SK-N-SH treated with all-trans-retinoic acid at 6 μM for 48 hours (cell line): ENCODE results near the gene ROBO1.

ENCODE experiments used
- ATAC-seq: fragments of 200-7000 bp; cut with Tn5 transposase; 3 replicates; pipeline ENCODE4 v1.9.1; 2020; ENCODE audit warnings: mild to moderate bottlenecking, moderate library complexity
- ARNTL ChIP-seq: fragments of 450-650 bp; formaldehyde crosslinking; IDR thresholded peaks from 2 replicates; pipeline ENCODE4 v1.5.0; 2020; ENCODE audit warnings: low read depth, mild to moderate bottlenecking, moderate library complexity, borderline replicate concordance
- BACH2 ChIP-seq: fragments of 250-450 bp; sonication (Bioruptor Pico); IDR thresholded peaks from 2 replicates; pipeline ENCODE4 v1.9.0; 2021; ENCODE audit warnings: mild to moderate bottlenecking, borderline replicate concordance
- CREB5 ChIP-seq: fragments of 250-450 bp; sonication (Bioruptor Pico); IDR thresholded peaks from 2 replicates; pipeline ENCODE4 v1.5.1; 2020; ENCODE audit warnings: low read depth, mild to moderate bottlenecking, moderate library complexity
- CSDC2 ChIP-seq: fragments of 250-450 bp; sonication (Bioruptor Pico); IDR thresholded peaks from 2 replicates; pipeline ENCODE4 v1.5.0; 2020; ENCODE audit warnings: mild to moderate bottlenecking, moderate library complexity
- ESRRG ChIP-seq: fragments of 250-450 bp; sonication (Bioruptor Pico); IDR thresholded peaks from 2 replicates; pipeline ENCODE4 v1.6.1; 2021; ENCODE audit warnings: mild to moderate bottlenecking
- GLIS3 ChIP-seq: fragments of 250-450 bp; sonication (Bioruptor Pico); IDR thresholded peaks from 2 replicates; pipeline ENCODE4 v1.5.0; 2020; ENCODE audit warnings: mild to moderate bottlenecking, moderate library complexity
- ISL1 ChIP-seq: fragments of 250-450 bp; sonication (Bioruptor Pico); IDR thresholded peaks from 2 replicates; pipeline ENCODE4 v2.1.2; 2022; ENCODE audit warnings: mild to moderate bottlenecking, moderate library complexity
- OSR1 ChIP-seq: fragments of 250-450 bp; sonication (Bioruptor Pico); IDR thresholded peaks from 2 replicates; pipeline ENCODE4 v1.8.0; 2022; ENCODE audit warnings: moderate library complexity, mild to moderate bottlenecking, inconsistent platforms
- PPARA ChIP-seq: fragments of 250-450 bp; sonication (Bioruptor Pico); IDR thresholded peaks from 2 replicates; pipeline ENCODE4 v1.5.0; 2020; ENCODE audit warnings: mild to moderate bottlenecking, borderline replicate concordance
- RARB ChIP-seq: fragments of 250-450 bp; sonication (Bioruptor Pico); IDR thresholded peaks from 2 replicates; pipeline ENCODE4 v1.8.0; 2021; ENCODE audit warnings: mild to moderate bottlenecking, moderate library complexity
- SNAI2 ChIP-seq: fragments of 250-450 bp; sonication (Bioruptor Pico); IDR thresholded peaks from 2 replicates; pipeline ENCODE4 v1.5.0; 2020; ENCODE audit warnings: mild to moderate bottlenecking, moderate library complexity
- ZFP3 ChIP-seq: fragments of 250-450 bp; sonication (Bioruptor Pico); IDR thresholded peaks from 2 replicates; pipeline ENCODE4 v1.5.0; 2020; ENCODE audit warnings: mild to moderate bottlenecking, moderate library complexity
- ZFP30 ChIP-seq: fragments of 450-650 bp; formaldehyde crosslinking; IDR thresholded peaks from 2 replicates; pipeline ENCODE4 v1.5.0; 2022; ENCODE audit warnings: mild to moderate bottlenecking, moderate library complexity
- ZNF70 ChIP-seq: fragments of 450-650 bp; formaldehyde crosslinking; IDR thresholded peaks from 2 replicates; pipeline ENCODE4 v1.5.0; 2020; ENCODE audit warnings: mild to moderate bottlenecking, moderate library complexity
- ZNF8 ChIP-seq: fragments of 450-650 bp; formaldehyde crosslinking; IDR thresholded peaks from 2 replicates; pipeline ENCODE4 v1.5.0; 2020; ENCODE audit warnings: mild to moderate bottlenecking, moderate library complexity
- TF ChIP-seq, protein P1 (sequence below): fragments of 250-450 bp; sonication (Bioruptor Pico); IDR thresholded peaks from 2 replicates; pipeline ENCODE4 v1.5.1; 2021; ENCODE audit warnings: mild to moderate bottlenecking, moderate library complexity
- TF ChIP-seq, protein P2 (sequence below): fragments of 250-450 bp; sonication (Bioruptor Pico); IDR thresholded peaks from 2 replicates; pipeline ENCODE4 v1.8.0; 2021; ENCODE audit warnings: low read depth, mild to moderate bottlenecking, moderate library complexity, borderline replicate concordance
- TF ChIP-seq, protein P3 (sequence below): fragments of 250-450 bp; sonication (Bioruptor Pico); IDR thresholded peaks from 2 replicates; pipeline ENCODE4 v1.5.0; 2020; ENCODE audit warnings: mild to moderate bottlenecking, moderate library complexity
- TF ChIP-seq, protein P4 (sequence below): fragments of 250-450 bp; sonication (Bioruptor Pico); IDR thresholded peaks from 2 replicates; pipeline ENCODE4 v1.8.0; 2020; ENCODE audit warnings: mild to moderate bottlenecking, moderate library complexity, borderline replicate concordance

The ROBO1 gene

GRCh38 chr3:79263423-79263822 lies 504.4 kb downstream of the ROBO1 start:
- TF ChIP-seq OSR1 (CRISPR knock-in tag) (no peak), ZFP3 (CRISPR knock-in tag) (no peak), ARNTL (CRISPR knock-in tag) (no peak), SNAI2 (CRISPR knock-in tag) (no peak), RARB (CRISPR knock-in tag) (no peak), PPARA (CRISPR knock-in tag) (no peak), BACH2 (CRISPR knock-in tag) (no peak), ISL1 (CRISPR knock-in tag) (no peak), ZNF8 (CRISPR knock-in tag) (no peak), ZFP30 (CRISPR knock-in tag) (no peak), CREB5 (CRISPR knock-in tag) (no peak), ZNF70 (CRISPR knock-in tag) (no peak), GLIS3 (CRISPR knock-in tag) (no peak)
- TF ChIP-seq, protein P1, sequence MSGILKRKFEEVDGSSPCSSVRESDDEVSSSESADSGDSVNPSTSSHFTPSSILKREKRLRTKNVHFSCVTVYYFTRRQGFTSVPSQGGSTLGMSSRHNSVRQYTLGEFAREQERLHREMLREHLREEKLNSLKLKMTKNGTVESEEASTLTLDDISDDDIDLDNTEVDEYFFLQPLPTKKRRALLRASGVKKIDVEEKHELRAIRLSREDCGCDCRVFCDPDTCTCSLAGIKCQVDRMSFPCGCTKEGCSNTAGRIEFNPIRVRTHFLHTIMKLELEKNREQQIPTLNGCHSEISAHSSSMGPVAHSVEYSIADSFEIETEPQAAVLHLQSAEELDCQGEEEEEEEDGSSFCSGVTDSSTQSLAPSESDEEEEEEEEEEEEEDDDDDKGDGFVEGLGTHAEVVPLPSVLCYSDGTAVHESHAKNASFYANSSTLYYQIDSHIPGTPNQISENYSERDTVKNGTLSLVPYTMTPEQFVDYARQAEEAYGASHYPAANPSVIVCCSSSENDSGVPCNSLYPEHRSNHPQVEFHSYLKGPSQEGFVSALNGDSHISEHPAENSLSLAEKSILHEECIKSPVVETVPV (CRISPR knock-in tag) = no peak
- TF ChIP-seq, protein P2, sequence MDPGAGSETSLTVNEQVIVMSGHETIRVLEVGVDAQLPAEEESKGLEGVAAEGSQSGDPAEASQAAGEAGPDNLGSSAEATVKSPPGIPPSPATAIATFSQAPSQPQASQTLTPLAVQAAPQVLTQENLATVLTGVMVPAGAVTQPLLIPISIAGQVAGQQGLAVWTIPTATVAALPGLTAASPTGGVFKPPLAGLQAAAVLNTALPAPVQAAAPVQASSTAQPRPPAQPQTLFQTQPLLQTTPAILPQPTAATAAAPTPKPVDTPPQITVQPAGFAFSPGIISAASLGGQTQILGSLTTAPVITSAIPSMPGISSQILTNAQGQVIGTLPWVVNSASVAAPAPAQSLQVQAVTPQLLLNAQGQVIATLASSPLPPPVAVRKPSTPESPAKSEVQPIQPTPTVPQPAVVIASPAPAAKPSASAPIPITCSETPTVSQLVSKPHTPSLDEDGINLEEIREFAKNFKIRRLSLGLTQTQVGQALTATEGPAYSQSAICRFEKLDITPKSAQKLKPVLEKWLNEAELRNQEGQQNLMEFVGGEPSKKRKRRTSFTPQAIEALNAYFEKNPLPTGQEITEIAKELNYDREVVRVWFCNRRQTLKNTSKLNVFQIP (CRISPR knock-in tag) = no peak
- TF ChIP-seq, protein P3, sequence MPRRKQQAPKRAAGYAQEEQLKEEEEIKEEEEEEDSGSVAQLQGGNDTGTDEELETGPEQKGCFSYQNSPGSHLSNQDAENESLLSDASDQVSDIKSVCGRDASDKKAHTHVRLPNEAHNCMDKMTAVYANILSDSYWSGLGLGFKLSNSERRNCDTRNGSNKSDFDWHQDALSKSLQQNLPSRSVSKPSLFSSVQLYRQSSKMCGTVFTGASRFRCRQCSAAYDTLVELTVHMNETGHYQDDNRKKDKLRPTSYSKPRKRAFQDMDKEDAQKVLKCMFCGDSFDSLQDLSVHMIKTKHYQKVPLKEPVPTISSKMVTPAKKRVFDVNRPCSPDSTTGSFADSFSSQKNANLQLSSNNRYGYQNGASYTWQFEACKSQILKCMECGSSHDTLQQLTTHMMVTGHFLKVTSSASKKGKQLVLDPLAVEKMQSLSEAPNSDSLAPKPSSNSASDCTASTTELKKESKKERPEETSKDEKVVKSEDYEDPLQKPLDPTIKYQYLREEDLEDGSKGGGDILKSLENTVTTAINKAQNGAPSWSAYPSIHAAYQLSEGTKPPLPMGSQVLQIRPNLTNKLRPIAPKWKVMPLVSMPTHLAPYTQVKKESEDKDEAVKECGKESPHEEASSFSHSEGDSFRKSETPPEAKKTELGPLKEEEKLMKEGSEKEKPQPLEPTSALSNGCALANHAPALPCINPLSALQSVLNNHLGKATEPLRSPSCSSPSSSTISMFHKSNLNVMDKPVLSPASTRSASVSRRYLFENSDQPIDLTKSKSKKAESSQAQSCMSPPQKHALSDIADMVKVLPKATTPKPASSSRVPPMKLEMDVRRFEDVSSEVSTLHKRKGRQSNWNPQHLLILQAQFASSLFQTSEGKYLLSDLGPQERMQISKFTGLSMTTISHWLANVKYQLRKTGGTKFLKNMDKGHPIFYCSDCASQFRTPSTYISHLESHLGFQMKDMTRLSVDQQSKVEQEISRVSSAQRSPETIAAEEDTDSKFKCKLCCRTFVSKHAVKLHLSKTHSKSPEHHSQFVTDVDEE (CRISPR knock-in tag) = no peak
- TF ChIP-seq, all 23 proteins: peak for 0
- ATAC-seq = no peak

- no peak for TF ChIP-seq SNAI2 (CRISPR knock-in tag)
- TF ChIP-seq ISL1 (CRISPR knock-in tag) = no peak
- no peak for TF ChIP-seq OSR1 (CRISPR knock-in tag)
- no peak for TF ChIP-seq CSDC2 (CRISPR knock-in tag)
- no peak for TF ChIP-seq ESRRG (CRISPR knock-in tag)
- no peak for TF ChIP-seq ZNF70 (CRISPR knock-in tag)
- TF ChIP-seq RARB (CRISPR knock-in tag) = no peak
- no peak for TF ChIP-seq CREB5 (CRISPR knock-in tag)
- TF ChIP-seq ARNTL (CRISPR knock-in tag) = no peak
- no peak for TF ChIP-seq GLIS3 (CRISPR knock-in tag)
- no peak for TF ChIP-seq PPARA (CRISPR knock-in tag)
- TF ChIP-seq, protein P4, sequence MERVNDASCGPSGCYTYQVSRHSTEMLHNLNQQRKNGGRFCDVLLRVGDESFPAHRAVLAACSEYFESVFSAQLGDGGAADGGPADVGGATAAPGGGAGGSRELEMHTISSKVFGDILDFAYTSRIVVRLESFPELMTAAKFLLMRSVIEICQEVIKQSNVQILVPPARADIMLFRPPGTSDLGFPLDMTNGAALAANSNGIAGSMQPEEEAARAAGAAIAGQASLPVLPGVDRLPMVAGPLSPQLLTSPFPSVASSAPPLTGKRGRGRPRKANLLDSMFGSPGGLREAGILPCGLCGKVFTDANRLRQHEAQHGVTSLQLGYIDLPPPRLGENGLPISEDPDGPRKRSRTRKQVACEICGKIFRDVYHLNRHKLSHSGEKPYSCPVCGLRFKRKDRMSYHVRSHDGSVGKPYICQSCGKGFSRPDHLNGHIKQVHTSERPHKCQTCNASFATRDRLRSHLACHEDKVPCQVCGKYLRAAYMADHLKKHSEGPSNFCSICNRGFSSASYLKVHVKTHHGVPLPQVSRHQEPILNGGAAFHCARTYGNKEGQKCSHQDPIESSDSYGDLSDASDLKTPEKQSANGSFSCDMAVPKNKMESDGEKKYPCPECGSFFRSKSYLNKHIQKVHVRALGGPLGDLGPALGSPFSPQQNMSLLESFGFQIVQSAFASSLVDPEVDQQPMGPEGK (CRISPR knock-in tag) = no peak
- TF ChIP-seq BACH2 (CRISPR knock-in tag) = no peak
- no peak for TF ChIP-seq ZFP3 (CRISPR knock-in tag)
- no peak for ATAC-seq
These were observed 509.3 kb downstream of the ROBO1 start for GRCh38 chr3:79258479-79258878.
